Activated CD4-positive, alpha-beta memory T cell treated with anti-CD3 and anti-CD28 coated beads, Interleukin-2, amount 10 ng/mL, durations not matched to agents 7 days and 5 days (primary cell): ENCODE results near the gene EFTUD2. TPM values are rescaled to one million over a fixed set of nuclear protein-coding genes. Genes with fewer than 3 reads are reported as not detected.
"Not testable (repeated sequence)": the region's sequence is repeated elsewhere in the genome, so short reads cannot be mapped to it uniquely, and the experiment has no call there.

Source experiments
- CTCF ChIA-PET: fragments of 350-600 bp; sonication (Branson Sonifier 250); formaldehyde crosslinking; loops from one replicate; lab custom pipeline; 2021; ENCODE audit warnings: antibody characterized with exemption, inconsistent platforms; lab: Charles Lee
- POLR2A ChIA-PET: fragments of 350-600 bp; sonication (Branson Sonifier 250); formaldehyde crosslinking; loops from one replicate; lab custom pipeline; 2021; ENCODE audit warnings: antibody characterized with exemption; lab: Charles Lee
- DNase-seq: peaks from one replicate; pipeline ENCODE4 v3.0.0-alpha.2; 2020
- H3K27ac Mint-ChIP-seq: one replicate; pipeline ENCODE4 v1.8.0; 2021; ENCODE audit warnings: mild to moderate bottlenecking, mixed read lengths
- H3K27me3 Mint-ChIP-seq: one replicate; pipeline ENCODE4 v1.8.0; 2021; ENCODE audit warnings: mixed read lengths
- H3K36me3 Mint-ChIP-seq: one replicate; pipeline ENCODE4 v1.8.0; 2021; ENCODE audit warnings: low read depth, mixed read lengths
- H3K4me1 Mint-ChIP-seq: one replicate; pipeline ENCODE4 v1.8.0; 2021; ENCODE audit warnings: mixed read lengths
- H3K4me3 Mint-ChIP-seq: one replicate; pipeline ENCODE4 v1.8.0; 2021; ENCODE audit warnings: mild to moderate bottlenecking, mixed read lengths
- H3K9me3 Mint-ChIP-seq: one replicate; pipeline ENCODE4 v1.8.0; 2021; ENCODE audit warnings: mixed read lengths
- total RNA-seq, 2 experiments: library from RNA; stranded (reverse); gene quantifications; one replicate each; pipeline ENCODE4 v1.2.3, GENCODE V29; 2021

The EFTUD2 gene
- total RNA-seq, result 100 to 1,000 TPM; 102 to 114 TPM

DNA sequence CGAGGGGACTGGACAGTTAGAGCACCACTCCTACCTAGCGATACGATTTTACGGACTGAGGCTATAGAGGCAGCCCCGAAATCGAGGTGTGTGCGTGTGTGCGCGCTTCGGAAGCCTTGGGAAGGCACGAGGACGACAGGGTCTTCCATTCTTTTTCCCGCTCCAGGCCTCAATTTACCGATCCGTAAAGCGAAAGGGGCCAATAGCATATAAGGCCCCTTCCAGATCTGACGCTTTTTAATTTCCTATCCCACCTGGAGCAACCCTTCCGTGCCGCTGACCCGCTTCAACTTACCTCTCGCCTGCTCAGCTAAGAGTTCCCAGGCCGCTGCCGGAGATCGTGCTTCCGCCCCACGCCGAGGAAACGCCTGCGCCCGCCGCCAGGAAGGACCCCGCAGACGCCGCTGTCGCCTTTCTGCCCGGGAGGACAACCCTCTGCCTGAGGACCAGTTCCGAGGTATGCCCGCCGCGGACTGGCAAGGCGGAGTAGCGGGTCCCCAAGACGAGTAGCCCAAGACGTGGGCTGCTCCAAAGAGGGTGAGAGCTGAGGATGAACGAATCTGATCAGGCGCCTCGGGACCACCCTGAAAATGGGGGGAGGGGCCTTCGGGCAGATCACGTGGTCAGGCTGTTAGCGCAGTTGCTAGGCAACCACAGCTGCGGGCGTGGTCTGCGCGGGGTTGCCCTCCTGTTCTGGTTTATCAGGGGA lies at the start of gene EFTUD2:
Gene EFTUD2, minus strand, starts transcription at position 372 of the 709 bp plus-strand sequence. CDS start 4,924 bp downstream, outside the sequence.
- Mint-ChIP-seq H3K36me3 (peaks cover 12% of the 10 kb centered on the region), H3K27ac (peak within 1 kb of the TSS; percentile 95), H3K4me1 (peaks cover 26% of the 10 kb centered on the region), H3K27me3 (peaks cover 11% of the 10 kb centered on the region), H3K9me3 (no peaks in the 10 kb centered on the region), H3K4me3 (peak within 1 kb of the TSS; percentile 87)
- DNase-seq, result peak; percentile 92
- ChIA-PET POLR2A (interaction anchor here (0.6 to 2.7 kb wide), 31 partner anchors 10 to 677 kb away, joined by 3 to 15 read pairs (median 4); partner anchors contain the start of genes C1QL1, DBF4B, DCAKD and HEXIM1), CTCF (interaction anchor here (0.6 to 1.6 kb wide), 8 partner anchors 9 to 236 kb away, joined by 3 to 5 read pairs (median 3); partner anchors contain the start of gene ACBD4)

DNA sequence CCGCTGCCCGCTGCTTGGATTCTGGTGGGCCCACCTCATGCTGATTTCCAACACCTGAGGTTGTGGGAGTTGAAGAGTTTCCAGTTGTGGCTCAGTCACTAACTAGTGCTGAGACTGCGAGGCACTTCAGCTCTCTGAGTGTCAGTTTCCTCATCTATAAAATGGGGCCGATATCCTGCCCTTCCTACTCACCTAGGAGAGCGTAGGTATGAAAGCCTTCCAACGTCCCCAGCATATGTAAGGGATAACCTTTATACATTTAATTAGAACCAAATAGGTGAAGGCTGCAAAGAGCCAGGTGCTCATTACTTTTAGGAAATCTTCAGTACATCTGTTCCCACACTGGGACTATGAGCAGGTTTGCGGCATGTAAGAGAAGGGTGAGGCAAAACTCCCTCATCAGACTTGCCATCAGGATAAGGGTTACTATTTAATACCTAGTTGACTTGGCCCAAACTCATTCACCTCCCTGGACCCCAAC lies 49.1 kb upstream of the EFTUD2 start:
- DNase-seq, result no peak
- Mint-ChIP-seq H3K27me3 (no peaks in the 10 kb centered on the region), H3K4me3 (peak overlapping the region; percentile 96), H3K9me3 (no peaks in the 10 kb centered on the region), H3K27ac (peak overlapping the region; percentile 88), H3K4me1 (peaks cover 40% of the 10 kb centered on the region), H3K36me3 (peaks cover 31% of the 10 kb centered on the region)
- ChIA-PET POLR2A (interaction anchor here (0.8 to 2.4 kb wide), 2 partner anchors 27 to 113 kb away, joined by 3 to 8 read pairs; partner anchors contain the start of gene NMT1), CTCF (interaction anchor here (1.9 kb wide), 1 partner anchor 187 kb away, joined by 6 read pairs; the partner anchor contains the start of gene ACBD4)

DNA sequence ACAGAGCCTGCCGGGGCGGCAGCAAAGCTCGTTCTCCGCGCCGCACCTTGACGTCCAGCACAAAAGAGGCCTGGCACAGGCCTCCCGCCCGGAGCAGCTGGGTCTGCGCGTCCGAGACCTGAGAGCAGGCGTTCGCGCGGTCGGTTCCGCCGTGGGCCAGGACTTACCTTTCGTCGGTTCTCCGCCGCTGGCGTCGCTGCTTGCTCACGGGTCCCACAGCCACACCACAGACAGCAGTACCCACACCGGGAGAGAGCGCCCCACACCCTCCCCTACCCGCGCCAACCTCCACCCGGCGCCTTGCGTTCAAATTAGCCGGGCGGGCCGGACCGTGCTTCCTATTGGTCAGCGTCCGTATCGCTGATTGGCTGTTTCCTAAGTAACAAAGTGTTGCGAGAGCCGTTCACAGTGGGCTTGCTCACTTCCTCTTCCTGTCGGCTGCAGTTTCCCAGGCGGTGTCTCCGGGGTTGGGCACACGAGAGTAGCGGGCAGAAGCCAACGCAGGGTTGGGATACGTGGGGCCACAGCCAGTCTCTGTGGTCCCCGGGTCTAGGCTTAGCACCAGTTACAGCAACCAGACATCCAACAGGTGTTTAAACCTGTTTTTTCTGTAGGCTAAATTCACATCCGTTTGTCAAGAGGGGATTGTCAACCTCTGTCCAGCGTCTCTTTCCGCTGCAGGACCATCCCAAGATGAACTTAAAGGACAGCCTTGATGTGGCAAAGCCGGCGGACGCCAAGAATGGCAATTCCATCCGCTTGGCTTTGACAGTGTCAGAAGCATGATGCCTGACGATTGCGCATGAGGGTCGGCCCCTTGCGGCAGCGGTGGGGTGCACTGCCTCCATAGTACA lies 48.4 kb upstream of the EFTUD2 start, which contains the start of gene KIF18B:
Gene KIF18B, minus strand, starts transcription at position 313 of the 854 bp plus-strand sequence. CDS start 11,429 bp downstream, outside the sequence.
- H3K9me3 Mint-ChIP-seq, result no peaks in the 10 kb centered on the region
- CTCF ChIA-PET, result interaction anchor here (0.6 to 1.9 kb wide), 4 partner anchors 20 to 198 kb away, joined by 3 to 6 read pairs (median 4); partner anchors contain the start of genes ACBD4 and C1QL1
- H3K27me3 Mint-ChIP-seq, result no peaks in the 10 kb centered on the region
- H3K4me1 Mint-ChIP-seq, result peaks cover 46% of the 10 kb centered on the region
- peaks cover 38% of the 10 kb centered on the region for H3K36me3 Mint-ChIP-seq
- peak within 1 kb of the TSS; percentile 96 for H3K4me3 Mint-ChIP-seq
- peak within 1 kb of the TSS; percentile 88 for H3K27ac Mint-ChIP-seq
- POLR2A ChIA-PET, result interaction anchor here (0.6 to 2.4 kb wide), 20 partner anchors 8 to 202 kb away, joined by 3 to 14 read pairs (median 5); partner anchors contain the start of genes DCAKD, EFTUD2 and NMT1
- peak; percentile 95 for DNase-seq

DNA sequence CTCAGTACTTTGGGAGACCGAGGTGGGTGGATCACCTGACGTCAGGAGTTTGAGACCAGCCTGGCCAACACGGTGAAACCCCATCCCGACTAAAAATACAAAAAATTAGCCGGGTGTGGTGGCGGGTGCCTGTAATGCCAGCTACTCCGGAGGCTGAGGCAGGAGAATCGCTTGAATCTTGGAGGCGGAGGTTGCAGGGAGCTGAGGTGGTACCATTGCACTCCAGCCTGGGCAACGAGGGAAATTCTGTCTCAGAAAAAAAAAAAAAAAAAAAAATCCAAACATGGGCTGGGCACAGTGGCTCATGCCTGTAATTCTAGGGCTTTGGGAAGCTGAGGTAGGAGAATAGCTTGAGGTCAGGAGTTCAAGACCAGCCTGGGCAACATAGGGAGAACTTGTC lies 46.4 kb upstream of the EFTUD2 start:
- POLR2A ChIA-PET, result interaction anchor here (1.3 to 2.4 kb wide), 5 partner anchors 19 to 116 kb away, joined by 3 to 8 read pairs (median 7); partner anchors contain the start of genes EFTUD2 and NMT1
- DNase-seq, H3K27me3 Mint-ChIP-seq, CTCF ChIA-PET, H3K9me3 Mint-ChIP-seq, H3K27ac Mint-ChIP-seq: not testable (repeated sequence)
- H3K36me3 Mint-ChIP-seq, result peaks cover 51% of the 10 kb centered on the region
- H3K4me3 Mint-ChIP-seq, result peak overlapping the region; percentile 96
- peaks cover 61% of the 10 kb centered on the region for H3K4me1 Mint-ChIP-seq

DNA sequence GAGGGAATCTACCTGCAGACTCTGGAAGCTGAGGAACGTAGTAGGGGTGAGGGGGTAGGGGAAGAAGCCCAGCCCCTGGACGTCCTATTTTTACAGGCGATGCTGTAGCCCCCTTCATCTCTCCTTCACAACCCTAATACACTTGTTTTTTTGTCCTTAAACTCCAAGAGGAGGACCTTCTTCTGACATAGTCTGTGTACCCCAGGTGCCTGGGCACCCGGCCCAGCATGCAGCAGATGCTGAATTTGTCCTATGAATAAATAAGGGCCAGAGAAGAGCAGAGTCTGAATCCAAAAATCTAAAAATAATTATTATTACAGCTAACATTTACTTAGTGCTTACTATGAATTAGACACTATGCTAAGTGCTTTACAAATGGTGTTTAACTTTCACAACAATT lies 43.2 kb upstream of the EFTUD2 start:
- no peak overlapping the region for H3K4me3 Mint-ChIP-seq
- peaks cover 61% of the 10 kb centered on the region for H3K4me1 Mint-ChIP-seq
- CTCF ChIA-PET, result no interaction called here
- no peaks in the 10 kb centered on the region for H3K9me3 Mint-ChIP-seq
- no peak overlapping the region for H3K27ac Mint-ChIP-seq
- POLR2A ChIA-PET, result interaction anchor here (2.0 kb wide), 1 partner anchor 21 kb away, joined by 6 read pairs; no protein-coding TSS in a partner anchor
- peaks cover 74% of the 10 kb centered on the region for H3K36me3 Mint-ChIP-seq
- no peaks in the 10 kb centered on the region for H3K27me3 Mint-ChIP-seq
- no peak for DNase-seq

DNA sequence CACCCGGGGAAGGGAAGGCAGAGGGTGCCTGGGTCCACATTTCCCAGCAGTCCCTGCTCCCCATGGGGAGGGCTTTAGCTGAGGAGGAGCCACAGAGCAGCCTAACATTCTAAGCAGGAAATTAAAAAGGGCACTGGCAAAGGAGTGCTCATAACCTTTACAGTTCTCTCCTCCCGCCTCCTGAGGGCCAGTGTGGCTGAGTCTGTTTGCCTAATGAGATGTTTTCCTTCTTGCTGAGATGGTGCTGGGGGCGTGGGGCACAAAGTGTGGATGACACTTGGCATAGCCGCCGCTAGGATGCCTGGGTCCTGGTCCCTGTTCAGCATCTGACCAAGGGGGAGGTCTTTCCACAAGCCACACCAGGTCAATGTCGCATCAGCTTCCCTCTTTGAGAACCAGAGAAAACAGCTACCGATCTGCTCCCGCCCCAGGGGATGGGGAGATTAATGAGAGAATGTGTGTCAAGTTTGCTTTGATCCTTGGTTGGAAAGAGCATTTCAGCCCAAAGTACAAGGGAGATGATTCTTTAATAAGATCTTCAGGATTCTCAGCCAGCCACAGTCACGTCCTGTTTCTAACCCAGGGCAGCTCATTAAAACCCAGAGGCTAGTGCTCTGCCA lies 42.6 kb upstream of the EFTUD2 start:
- CTCF ChIA-PET, result no interaction called here
- H3K27ac Mint-ChIP-seq, result peak overlapping the region; percentile 63
- peaks cover 76% of the 10 kb centered on the region for H3K36me3 Mint-ChIP-seq
- POLR2A ChIA-PET, result interaction anchor here (2.0 kb wide), 1 partner anchor 20 kb away, joined by 6 read pairs; no protein-coding TSS in a partner anchor
- no peaks in the 10 kb centered on the region for H3K9me3 Mint-ChIP-seq
- peaks cover 63% of the 10 kb centered on the region for H3K4me1 Mint-ChIP-seq
- H3K4me3 Mint-ChIP-seq, result no peak overlapping the region
- no peaks in the 10 kb centered on the region for H3K27me3 Mint-ChIP-seq
- DNase-seq, result no peak

DNA sequence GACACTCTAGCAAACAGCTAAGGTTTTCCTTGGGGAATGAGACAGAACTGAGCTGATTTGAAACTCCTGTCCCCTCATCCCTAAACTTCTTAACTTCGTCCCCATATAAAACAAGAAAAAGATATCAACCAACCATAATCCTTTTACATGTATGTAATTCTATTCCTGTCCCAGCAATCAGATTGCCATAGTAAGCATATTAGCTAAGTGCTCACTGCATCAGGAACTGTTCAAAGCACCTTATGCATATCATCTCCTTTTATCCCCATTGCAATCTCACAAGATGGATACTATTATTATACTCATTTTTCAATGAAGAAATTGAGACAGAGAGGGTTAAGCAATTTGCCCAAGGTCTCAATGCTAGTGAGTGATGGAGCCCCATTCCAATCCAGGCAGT lies 41.5 kb upstream of the EFTUD2 start:
- H3K36me3 Mint-ChIP-seq, result peaks cover 73% of the 10 kb centered on the region
- H3K9me3 Mint-ChIP-seq, result no peaks in the 10 kb centered on the region
- no peak overlapping the region for H3K4me3 Mint-ChIP-seq
- DNase-seq, result no peak
- ChIA-PET CTCF (interaction anchor here (1.5 kb wide), 1 partner anchor 82 kb away, joined by 6 read pairs; no protein-coding TSS in a partner anchor), POLR2A (interaction anchor here (1.0 kb wide), 1 partner anchor 17 kb away, joined by 3 read pairs; no protein-coding TSS in a partner anchor)
- no peaks in the 10 kb centered on the region for H3K27me3 Mint-ChIP-seq
- no peak overlapping the region for H3K27ac Mint-ChIP-seq
- H3K4me1 Mint-ChIP-seq, result peaks cover 54% of the 10 kb centered on the region

DNA sequence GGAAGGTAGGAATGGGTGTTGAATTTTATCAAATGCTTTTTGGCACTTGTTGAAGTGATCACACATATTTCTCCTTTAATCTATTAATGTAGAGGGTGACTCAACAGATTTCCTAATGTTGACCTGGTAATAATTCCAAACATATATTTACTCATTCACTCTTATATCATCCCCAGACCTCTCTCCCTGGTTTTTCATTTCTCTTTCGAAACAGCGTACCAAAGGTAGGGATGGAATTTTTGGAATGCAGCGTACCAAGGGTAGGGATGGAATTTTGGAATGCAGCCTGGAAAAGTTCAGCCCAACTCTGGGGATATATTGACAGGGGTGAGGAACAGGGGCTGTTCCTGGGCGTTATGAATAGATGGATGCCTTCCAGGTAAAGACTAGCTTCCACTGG lies 41.1 kb upstream of the EFTUD2 start:
- H3K9me3 Mint-ChIP-seq, result no peaks in the 10 kb centered on the region
- no peak overlapping the region for H3K4me3 Mint-ChIP-seq
- no peak overlapping the region for H3K27ac Mint-ChIP-seq
- no peak for DNase-seq
- H3K27me3 Mint-ChIP-seq, result no peaks in the 10 kb centered on the region
- H3K4me1 Mint-ChIP-seq, result peaks cover 51% of the 10 kb centered on the region
- H3K36me3 Mint-ChIP-seq, result peaks cover 76% of the 10 kb centered on the region
- ChIA-PET POLR2A (interaction anchor here (1.0 kb wide), 1 partner anchor 17 kb away, joined by 3 read pairs; no protein-coding TSS in a partner anchor), CTCF (interaction anchor here (1.5 kb wide), 1 partner anchor 82 kb away, joined by 6 read pairs; no protein-coding TSS in a partner anchor)

DNA sequence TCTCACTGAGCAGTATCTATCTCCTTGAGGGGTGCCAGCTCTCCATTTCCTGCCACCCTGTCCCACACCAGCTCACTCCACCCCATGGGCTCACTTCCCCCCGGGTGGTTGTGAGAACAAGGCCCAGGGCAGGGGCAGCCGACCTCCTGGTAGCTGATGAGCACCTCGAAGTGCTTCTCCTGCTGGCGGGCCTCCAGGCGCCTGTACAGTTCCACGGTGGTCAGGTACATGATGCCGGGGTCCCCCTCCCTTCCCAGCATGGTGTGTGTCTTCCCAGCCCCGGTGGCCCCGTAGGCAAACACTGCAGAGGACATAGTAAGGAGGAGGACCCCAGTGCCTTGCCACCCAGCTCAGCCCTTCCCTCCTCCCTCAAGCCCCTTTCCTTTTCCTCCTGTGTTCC lies 35.9 kb upstream of the EFTUD2 start:
- Mint-ChIP-seq H3K4me3 (no peak overlapping the region), H3K27ac (no peak overlapping the region), H3K4me1 (peaks cover 7% of the 10 kb centered on the region), H3K9me3 (no peaks in the 10 kb centered on the region), H3K27me3 (no peaks in the 10 kb centered on the region), H3K36me3 (peaks cover 72% of the 10 kb centered on the region)
- DNase-seq, result no peak
- CTCF ChIA-PET, result no interaction called here
- POLR2A ChIA-PET, result interaction anchor here (1.4 kb wide), 1 partner anchor 12 kb away, joined by 6 read pairs; the partner anchor contains the start of gene KIF18B

DNA sequence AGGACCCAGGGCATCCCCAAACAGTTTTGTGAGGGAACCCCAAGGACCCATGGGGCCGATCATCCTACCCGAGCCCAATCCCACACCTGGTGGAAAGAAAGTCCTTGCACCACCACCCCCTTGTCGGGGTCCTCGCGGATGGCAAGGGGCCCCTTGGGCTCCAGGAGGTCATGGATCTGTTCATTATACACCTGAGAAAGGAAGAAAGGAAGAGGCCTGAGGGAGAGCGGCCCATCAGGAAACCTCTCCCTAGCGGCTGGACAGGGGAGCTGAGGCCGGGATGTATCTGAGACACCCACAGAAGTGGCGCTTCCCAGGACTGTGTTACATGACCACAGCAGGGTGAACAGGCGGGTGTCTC lies 35.5 kb upstream of the EFTUD2 start:
- no peaks in the 10 kb centered on the region for H3K27me3 Mint-ChIP-seq
- H3K27ac Mint-ChIP-seq, result no peak overlapping the region
- H3K4me1 Mint-ChIP-seq, result peaks cover 4% of the 10 kb centered on the region
- peaks cover 73% of the 10 kb centered on the region for H3K36me3 Mint-ChIP-seq
- no peak overlapping the region for H3K4me3 Mint-ChIP-seq
- ChIA-PET CTCF (no interaction called here), POLR2A (interaction anchor here (1.4 kb wide), 1 partner anchor 12 kb away, joined by 6 read pairs; the partner anchor contains the start of gene KIF18B)
- no peaks in the 10 kb centered on the region for H3K9me3 Mint-ChIP-seq
- no peak for DNase-seq

DNA sequence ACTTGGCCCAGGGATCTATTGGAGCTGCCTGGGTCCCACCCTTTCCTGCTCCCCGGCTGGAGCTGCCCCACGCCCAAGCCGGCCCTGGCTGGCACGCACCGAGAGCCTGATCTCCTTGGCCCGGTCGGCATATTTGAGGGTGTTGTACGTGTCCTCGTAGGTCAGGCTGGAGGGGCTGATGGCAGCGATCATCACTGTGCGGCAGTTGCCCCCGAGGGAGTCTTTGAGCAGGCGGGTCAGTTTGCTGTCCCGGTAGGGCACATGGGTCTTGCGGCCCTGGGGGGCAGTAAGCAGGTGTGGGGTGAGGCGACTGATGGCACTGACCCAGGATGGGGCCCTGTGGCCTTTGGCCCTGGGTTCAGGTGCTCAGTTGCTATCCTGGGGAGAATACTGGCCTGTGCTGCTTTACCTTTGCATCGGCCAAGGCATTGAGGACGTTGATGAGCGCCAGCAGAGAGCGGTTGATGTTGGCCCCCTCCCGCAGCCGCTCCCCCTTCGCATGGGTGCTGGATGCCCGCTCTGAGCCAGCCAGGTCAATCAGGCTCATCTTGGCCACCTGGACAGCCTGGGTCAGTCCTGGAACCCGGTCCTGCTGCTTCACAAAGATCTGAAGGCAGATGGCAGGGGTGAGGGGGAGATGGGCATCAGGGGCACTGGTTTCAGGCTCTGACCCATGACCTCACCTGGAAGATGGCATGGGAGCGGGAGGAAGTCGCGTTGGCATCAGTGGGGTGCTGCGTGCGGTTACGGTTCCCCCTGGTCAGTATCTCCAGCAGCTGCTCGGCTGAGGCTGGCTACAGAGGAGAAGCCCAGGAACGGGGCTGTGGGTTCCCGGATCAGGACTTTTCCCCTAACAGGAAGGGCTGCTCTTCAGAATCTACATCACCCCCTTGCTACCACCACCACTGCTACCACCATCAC lies 34.8 kb upstream of the EFTUD2 start:
- H3K4me3 Mint-ChIP-seq, result no peak overlapping the region
- ChIA-PET POLR2A (no interaction called here), CTCF (no interaction called here)
- no peaks in the 10 kb centered on the region for H3K9me3 Mint-ChIP-seq
- H3K27ac Mint-ChIP-seq, result no peak overlapping the region
- no peaks in the 10 kb centered on the region for H3K27me3 Mint-ChIP-seq
- peaks cover 2% of the 10 kb centered on the region for H3K4me1 Mint-ChIP-seq
- DNase-seq, result no peak
- peaks cover 76% of the 10 kb centered on the region for H3K36me3 Mint-ChIP-seq
